Pancreas (tissue), 10 donors: ENCODE measurements around the gene PPP2R2C. TPM values are rescaled to one million over a fixed set of nuclear protein-coding genes. Genes with fewer than 3 reads are reported as not detected.

Source experiments
- ATAC-seq, 4 donors: fragments of 200-7000 bp; cut with Tn5 transposase; one replicate each; pipeline versions ENCODE4 v1.8.0 to v1.9.1; 2020; ENCODE audit warnings: mild to moderate bottlenecking in 4 of 4, moderate library complexity in 4 of 4
- DNase-seq, 6 donors: peaks; one replicate each; pipeline ENCODE4 v3.0.0-alpha.2; 2020
- FAIRE-seq: peaks from 2 replicates; lab custom pipeline; 2012; peaks lifted over from hg19 to GRCh38; lab: Jason Lieb, UNC
- H3K27ac ChIP-seq, 4 donors: fragments of 200-600 bp; sonication (generic); 1 replicate in 3 of 4; 2 replicates in 1 of 4; pipeline versions ENCODE4 v1.5.0 to v1.8.0; 2020
- H3K27me3 ChIP-seq, 4 donors: fragments of 200-600 bp; one replicate each; pipeline ENCODE4 v1.8.0; 2021
- H3K36me3 ChIP-seq, 3 donors: fragments of 200-600 bp; sonication (generic) in 1 of 3; one replicate each; pipeline versions ENCODE4 v1.5.0 to v1.8.0; 2020 to 2021
- H3K4me1 ChIP-seq, 3 donors: fragments of 200-600 bp; one replicate each; pipeline ENCODE4 v1.8.0; 2021
- H3K4me3 ChIP-seq, 4 donors: fragments of 200-600 bp; sonication (generic) in 2 of 4; one replicate each; pipeline versions ENCODE4 v1.5.0 to v1.8.0; 2020 to 2021
- H3K9me3 ChIP-seq, 4 donors: fragments of 200-600 bp; one replicate each; pipeline ENCODE4 v1.8.0; 2021
- WGBS, 2 donors: extraction: QIAGEN DNeasy Blood & Tissue Kit; methylation state at CpG; one replicate each; pipeline ENCODE4 v1.1.7; 2013; 5-methylcytosine and 5-hydroxymethylcytosine counted together
- intact Hi-C, 3 donors: fragments of 100-400 bp; cut with DNase I; formaldehyde crosslinking; loops; one replicate each; pipeline versions ENCODE4 v1.11.1 to v1.14.2; 2022
- polyA plus RNA-seq, 2 donors: library from polyadenylated mRNA; stranded (reverse); fragments of 200-250 nt; gene quantifications; one replicate each; pipeline ENCODE4 v1.2.3, GENCODE V29; 2013
- total RNA-seq, 6 donors: library from RNA; stranded (reverse); fragmentation: NEBNext Ultra II Directional in 4 of 6; extraction: Animal tissue kit (Norgen Biotek cat#: 25700) in 4 of 6; gene quantifications; one replicate each; pipeline versions ENCODE4 v1.2.1 to v1.2.4, GENCODE V29; 2021 to 2023
- TF ChIP-seq, protein P1 (sequence below), 4 donors: fragments of 200-600 bp; sonication (generic) in 3 of 4; IDR thresholded peaks; one replicate each; pipeline versions ENCODE4 v1.5.0 to v1.8.0; 2021; ENCODE audit warnings: antibody characterized with exemption in 4 of 4
- donor health status: healthy with polysubstance abuse.
- donor health status: DM: no; HTN: no; CAD: no; lungs with moderate emphysema.
- donor health status: DM: no; HTN: no; CAD: no.
- donor health status: control.
- donor health status: control.
- donor health status: Bipolar disorder and iron deficiency.
- donor health status: DM: yes; HTN: yes; CAD: no.
- donor health status: DM: no; HTN: no; CAD: no.
- donor health status: DM: no; HTN: no; CAD: no.
- donor health status: DM: yes; HTN: yes; CAD: no.

PPP2R2C gene
- total and polyA plus RNA-seq, 8 donors, result 0.05 to 2.0 (median 0.55) TPM

GRCh38 chr4:6375620-6376295 lies 96.7 kb downstream of the PPP2R2C start:
- Histone ChIP-seq H3K36me3 (no peaks in the 10 kb centered on the region), H3K4me3 (no peak overlapping the region), H3K4me1 (no peaks in the 10 kb centered on the region), H3K27ac (no peak overlapping the region), H3K27me3 (no peaks in the 10 kb centered on the region), H3K9me3 (no peaks in the 10 kb centered on the region)
- TF ChIP-seq, protein P1, sequence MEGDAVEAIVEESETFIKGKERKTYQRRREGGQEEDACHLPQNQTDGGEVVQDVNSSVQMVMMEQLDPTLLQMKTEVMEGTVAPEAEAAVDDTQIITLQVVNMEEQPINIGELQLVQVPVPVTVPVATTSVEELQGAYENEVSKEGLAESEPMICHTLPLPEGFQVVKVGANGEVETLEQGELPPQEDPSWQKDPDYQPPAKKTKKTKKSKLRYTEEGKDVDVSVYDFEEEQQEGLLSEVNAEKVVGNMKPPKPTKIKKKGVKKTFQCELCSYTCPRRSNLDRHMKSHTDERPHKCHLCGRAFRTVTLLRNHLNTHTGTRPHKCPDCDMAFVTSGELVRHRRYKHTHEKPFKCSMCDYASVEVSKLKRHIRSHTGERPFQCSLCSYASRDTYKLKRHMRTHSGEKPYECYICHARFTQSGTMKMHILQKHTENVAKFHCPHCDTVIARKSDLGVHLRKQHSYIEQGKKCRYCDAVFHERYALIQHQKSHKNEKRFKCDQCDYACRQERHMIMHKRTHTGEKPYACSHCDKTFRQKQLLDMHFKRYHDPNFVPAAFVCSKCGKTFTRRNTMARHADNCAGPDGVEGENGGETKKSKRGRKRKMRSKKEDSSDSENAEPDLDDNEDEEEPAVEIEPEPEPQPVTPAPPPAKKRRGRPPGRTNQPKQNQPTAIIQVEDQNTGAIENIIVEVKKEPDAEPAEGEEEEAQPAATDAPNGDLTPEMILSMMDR (IDR thresholded peaks at IDR 0.05), result no peak
- FAIRE-seq (no peak), ATAC-seq (no peak), DNase-seq (peak in 3 of 6 donors; percentile 2 to 13 (median 4))
- 49 to 61% methylated on average over 19 of the region's 19 CpGs for WGBS, 2 donors
- intact Hi-C loops, result no loop called here

- 68 to 79% methylated on average over 10 of the region's 10 CpGs for WGBS, 2 donors
- Histone ChIP-seq H3K27me3 (no peaks in the 10 kb centered on the region), H3K4me1 (no peaks in the 10 kb centered on the region), H3K4me3 (no peak overlapping the region), H3K36me3 (no peaks in the 10 kb centered on the region), H3K27ac (no peak overlapping the region), H3K9me3 (no peaks in the 10 kb centered on the region)
- DNase-seq, result peak in 2 of 6 donors; percentile 2 to 10
- no peak for FAIRE-seq
- TF ChIP-seq, protein P1 (IDR thresholded peaks at IDR 0.05), result no peak
- no peak for ATAC-seq
- intact Hi-C loops, result no loop called here
Measured at GRCh38 chr4:6374575-6374974, 97.8 kb downstream of the PPP2R2C start.

GRCh38 chr4:6373541-6374410 lies 98.6 kb downstream of the PPP2R2C start:
- intact Hi-C loops, result no loop called here
- TF ChIP-seq, protein P1 (IDR thresholded peaks at IDR 0.05), result no peak
- no peaks in the 10 kb centered on the region for H3K4me1 ChIP-seq
- H3K27ac ChIP-seq, result no peak overlapping the region
- no peak for FAIRE-seq
- WGBS, 2 donors, result 64 to 70% methylated on average over 12 of the region's 12 CpGs
- H3K36me3 ChIP-seq, result no peaks in the 10 kb centered on the region
- H3K27me3 ChIP-seq, result no peaks in the 10 kb centered on the region
- ATAC-seq, result no peak
- DNase-seq, result peak in 2 of 6 donors; percentile 1 to 13
- H3K9me3 ChIP-seq, result no peaks in the 10 kb centered on the region
- H3K4me3 ChIP-seq, result no peak overlapping the region

DNA sequence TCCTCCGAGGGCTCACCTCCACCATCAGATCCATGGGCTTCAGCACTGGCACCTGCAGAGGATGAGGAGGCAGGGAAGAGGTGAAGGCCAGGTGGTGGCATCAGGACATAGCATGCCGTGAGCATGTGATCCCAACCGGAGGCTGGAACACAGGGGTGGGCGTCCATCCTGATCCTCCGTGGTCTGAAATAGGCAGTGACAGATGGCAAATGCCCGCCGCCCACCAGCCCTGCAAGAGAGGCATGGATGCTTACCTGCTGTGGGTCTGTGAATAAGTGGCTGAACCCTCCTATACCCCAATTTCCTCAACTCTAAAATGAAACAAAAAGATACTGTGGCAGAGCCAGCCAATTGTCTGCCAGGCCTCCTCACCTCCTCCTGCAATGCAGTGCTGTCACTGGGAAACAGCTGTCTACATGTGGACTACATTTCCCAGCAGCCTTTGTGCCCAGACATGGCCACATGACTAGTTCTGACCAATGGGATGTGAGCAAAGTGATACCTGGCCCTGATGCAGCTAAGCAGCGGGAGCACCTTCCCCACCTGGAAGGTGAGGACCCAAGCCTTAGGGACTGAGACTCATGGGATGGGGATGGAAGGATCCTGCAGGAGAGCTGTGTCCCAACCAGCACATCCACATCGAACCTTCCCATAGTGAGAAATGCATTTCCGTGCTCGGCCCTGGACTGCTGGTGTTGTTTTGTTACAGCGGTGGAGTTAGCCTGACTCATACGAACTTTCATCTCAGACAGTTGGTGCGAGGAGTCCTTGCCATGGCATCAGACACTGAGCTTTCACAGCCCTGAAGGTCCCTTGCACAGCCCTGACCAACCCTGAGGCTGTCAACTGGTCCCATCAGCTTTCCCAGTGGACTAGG lies 99.5 kb downstream of the PPP2R2C start:
- H3K9me3 ChIP-seq, result no peaks in the 10 kb centered on the region
- peak in 3 of 4 donors; percentile 47 to 65 (median 49) for ATAC-seq
- no peak overlapping the region for H3K27ac ChIP-seq
- intact Hi-C loops, result no loop called here
- no peak overlapping the region for H3K4me3 ChIP-seq
- no peak for FAIRE-seq
- H3K27me3 ChIP-seq, result no peaks in the 10 kb centered on the region
- TF ChIP-seq, protein P1 (IDR thresholded peaks at IDR 0.05), result no peak
- no peaks in the 10 kb centered on the region for H3K36me3 ChIP-seq
- 74 to 78% methylated on average over 14 of the region's 14 CpGs for WGBS, 2 donors
- no peaks in the 10 kb centered on the region for H3K4me1 ChIP-seq
- peak in 2 of 6 donors; percentile 1 to 27 for DNase-seq
